Prostate gland (tissue), 2 donors: ENCODE data around the gene HAUS5. TPM values are rescaled to one million over a fixed set of nuclear protein-coding genes. Genes with fewer than 3 reads are reported as not detected.
"Not testable (repeated sequence)": the region's sequence is repeated elsewhere in the genome, so short reads cannot be mapped to it uniquely, and the experiment has no call there.

Experiments
- DNase-seq: peaks from one replicate; pipeline ENCODE4 v3.0.0-alpha.2; 2019; ENCODE audit warnings: low spot score
- H3K27ac ChIP-seq, 2 donors: fragments of 200-600 bp; sonication (generic); 2 replicates each; pipeline ENCODE4 v1.5.1; 2017 to 2019
- H3K27me3 ChIP-seq: fragments of 200-600 bp; sonication (generic); replicated peaks from 2 replicates; pipeline ENCODE4 v1.5.1; 2019; ENCODE audit not compliant: insufficient read depth
- H3K36me3 ChIP-seq, 2 donors: fragments of 200-600 bp; sonication (generic); 1 replicate in 1 of 2; 2 replicates in 1 of 2; pipeline versions ENCODE4 v1.5.1 to v1.8.1; 2017 to 2019
- H3K4me1 ChIP-seq: fragments of 200-600 bp; sonication (generic); replicated peaks from 2 replicates; pipeline ENCODE4 v1.5.1; 2019
- H3K4me3 ChIP-seq, 2 donors: fragments of 200-600 bp; sonication (generic); 2 replicates each; pipeline ENCODE4 v1.5.1; 2017 to 2019
- H3K9me3 ChIP-seq: fragments of 200-600 bp; sonication (generic); 2 replicates; pipeline ENCODE4 v1.5.1; 2017
- POLR2A ChIP-seq: fragments of 450-650 bp; IDR thresholded peaks from one replicate; pipeline ENCODE4 v1.6.1; 2016; ENCODE audit warnings: antibody characterized with exemption, mild to moderate bottlenecking
- POLR2AphosphoS5 ChIP-seq: sonication (generic); formaldehyde crosslinking; IDR thresholded peaks from one replicate; pipeline ENCODE4 v1.6.1; 2017; ENCODE audit warnings: antibody characterized with exemption
- WGBS: methylation state at CpG from one replicate; pipeline ENCODE4 v1.1.5; 2018; 5-methylcytosine and 5-hydroxymethylcytosine counted together
- intact Hi-C: fragments of 100-400 bp; cut with DNase I; formaldehyde crosslinking; loops from one replicate; pipeline ENCODE4 v1.14.2; 2022
- total RNA-seq, 2 donors: library from RNA; depleted of rRNA; stranded (reverse); fragments of >200 nt; gene quantifications; one replicate each; pipeline ENCODE4 v1.1.0, GENCODE V29; 2016
- TF ChIP-seq, protein P1 (sequence below), 4 experiments: fragments of 200-600 bp in 2 of 4; fragments of 450-650 bp in 2 of 4; sonication (generic) in 2 of 4; IDR thresholded peaks; 1 replicate in 3 of 4; 2 replicates in 1 of 4; pipeline ENCODE4 v1.5.1; 2016 to 2019; ENCODE audit warnings: antibody characterized with exemption in 4 of 4, mild to moderate bottlenecking in 2 of 4, moderate library complexity in 2 of 4

Gene HAUS5
- total RNA-seq, 2 donors from 2014 or later: 10.0 to 17.5 TPM

DNA sequence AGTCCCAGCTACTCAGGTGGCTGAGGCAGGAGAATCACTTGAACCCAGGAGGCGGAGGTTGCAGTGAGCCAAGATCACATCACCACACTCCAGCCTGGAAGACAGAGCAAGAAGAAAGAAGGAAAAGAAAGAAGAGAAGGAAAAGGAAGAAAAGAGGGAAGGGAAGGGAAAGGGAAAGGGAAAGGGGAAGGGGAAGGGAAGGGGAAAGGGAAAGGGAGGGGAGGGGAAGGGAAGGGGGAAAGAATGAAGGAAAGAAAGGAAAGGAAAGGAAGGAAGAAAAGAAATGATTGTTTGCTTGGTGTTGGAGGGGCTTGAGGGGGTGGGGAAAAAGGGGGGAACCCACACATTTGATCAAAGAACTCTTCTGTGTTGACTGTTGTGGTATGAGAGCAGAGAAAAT is 16.6 kb upstream of the HAUS5 start:
- no peak overlapping the region for H3K4me3 ChIP-seq
- no peak for DNase-seq
- no peaks in the 10 kb centered on the region for H3K36me3 ChIP-seq
- H3K27ac ChIP-seq: no peak overlapping the region
- no peaks in the 10 kb centered on the region for H3K27me3 ChIP-seq
- intact Hi-C loops: no loop called here
- TF ChIP-seq POLR2AphosphoS5 (no peak), POLR2A (no peak)
- TF ChIP-seq, protein P1, sequence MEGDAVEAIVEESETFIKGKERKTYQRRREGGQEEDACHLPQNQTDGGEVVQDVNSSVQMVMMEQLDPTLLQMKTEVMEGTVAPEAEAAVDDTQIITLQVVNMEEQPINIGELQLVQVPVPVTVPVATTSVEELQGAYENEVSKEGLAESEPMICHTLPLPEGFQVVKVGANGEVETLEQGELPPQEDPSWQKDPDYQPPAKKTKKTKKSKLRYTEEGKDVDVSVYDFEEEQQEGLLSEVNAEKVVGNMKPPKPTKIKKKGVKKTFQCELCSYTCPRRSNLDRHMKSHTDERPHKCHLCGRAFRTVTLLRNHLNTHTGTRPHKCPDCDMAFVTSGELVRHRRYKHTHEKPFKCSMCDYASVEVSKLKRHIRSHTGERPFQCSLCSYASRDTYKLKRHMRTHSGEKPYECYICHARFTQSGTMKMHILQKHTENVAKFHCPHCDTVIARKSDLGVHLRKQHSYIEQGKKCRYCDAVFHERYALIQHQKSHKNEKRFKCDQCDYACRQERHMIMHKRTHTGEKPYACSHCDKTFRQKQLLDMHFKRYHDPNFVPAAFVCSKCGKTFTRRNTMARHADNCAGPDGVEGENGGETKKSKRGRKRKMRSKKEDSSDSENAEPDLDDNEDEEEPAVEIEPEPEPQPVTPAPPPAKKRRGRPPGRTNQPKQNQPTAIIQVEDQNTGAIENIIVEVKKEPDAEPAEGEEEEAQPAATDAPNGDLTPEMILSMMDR (IDR thresholded peaks at IDR 0.05): no peak
- H3K9me3 ChIP-seq: no peaks in the 10 kb centered on the region
- 85% methylated on average over 1 of the region's 1 CpG for WGBS
- no peaks in the 10 kb centered on the region for H3K4me1 ChIP-seq

- intact Hi-C loops: no loop called here
- no peaks in the 10 kb centered on the region for H3K9me3 ChIP-seq
- no peak for TF ChIP-seq POLR2AphosphoS5
- TF ChIP-seq, protein P1 (IDR thresholded peaks at IDR 0.05): no peak
- TF ChIP-seq POLR2A: no peak
- H3K4me1 ChIP-seq: no peaks in the 10 kb centered on the region
- DNase-seq: no peak
- no peak overlapping the region for H3K27ac ChIP-seq
- H3K4me3 ChIP-seq: no peak overlapping the region
- no peaks in the 10 kb centered on the region for H3K36me3 ChIP-seq
- H3K27me3 ChIP-seq: no peaks in the 10 kb centered on the region
- 81% methylated on average over 4 of the region's 4 CpGs for WGBS
Observed at GRCh38 chr19:35596366-35596999, 16.1 kb upstream of the HAUS5 start.

GRCh38 chr19:35601971-35602370 is 10.6 kb upstream of the HAUS5 start:
- intact Hi-C loops: no loop called here
- TF ChIP-seq POLR2AphosphoS5 (no peak), POLR2A (no peak)
- TF ChIP-seq, protein P1 (IDR thresholded peaks at IDR 0.05): no peak
- WGBS: 89% methylated on average over 3 of the region's 3 CpGs
- no peak for DNase-seq
- H3K36me3 ChIP-seq: no peaks in the 10 kb centered on the region
- no peaks in the 10 kb centered on the region for H3K4me1 ChIP-seq
- H3K27me3 ChIP-seq: no peaks in the 10 kb centered on the region
- no peak overlapping the region for H3K27ac ChIP-seq
- H3K9me3 ChIP-seq: no peaks in the 10 kb centered on the region
- no peak overlapping the region for H3K4me3 ChIP-seq

DNA sequence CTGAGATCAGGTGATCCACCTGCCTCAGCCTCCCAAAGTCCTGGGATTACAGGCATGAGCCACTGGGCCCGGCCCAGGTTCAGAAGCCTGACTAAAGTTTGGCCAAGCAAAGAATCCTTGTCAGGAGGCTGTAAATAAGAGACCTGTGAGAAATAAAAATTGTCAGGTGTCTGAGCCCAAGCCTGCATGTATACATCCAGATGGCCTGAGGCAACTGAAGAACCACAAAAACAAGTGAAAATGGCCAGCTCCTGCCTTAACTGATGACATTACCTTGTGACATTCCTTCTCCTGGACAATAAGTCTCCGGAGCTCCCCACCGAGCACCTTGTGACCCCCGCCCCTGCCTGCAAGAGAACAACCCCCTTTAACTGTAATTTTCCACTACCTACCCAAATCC is 8.1 kb upstream of the HAUS5 start:
- H3K36me3 ChIP-seq, H3K27ac ChIP-seq, intact Hi-C loops, H3K9me3 ChIP-seq, H3K4me3 ChIP-seq, H3K27me3 ChIP-seq, DNase-seq, H3K4me1 ChIP-seq: not testable (repeated sequence)
- WGBS: 37% methylated on average over 4 of the region's 4 CpGs

- DNase-seq, H3K27me3 ChIP-seq, H3K9me3 ChIP-seq, H3K4me3 ChIP-seq, H3K4me1 ChIP-seq, H3K36me3 ChIP-seq, H3K27ac ChIP-seq, intact Hi-C loops: not testable (repeated sequence)
- WGBS: 85% methylated on average over 8 of the region's 8 CpGs
Observed at GRCh38 chr19:35607170-35607569, 5.4 kb upstream of the HAUS5 start.

DNA sequence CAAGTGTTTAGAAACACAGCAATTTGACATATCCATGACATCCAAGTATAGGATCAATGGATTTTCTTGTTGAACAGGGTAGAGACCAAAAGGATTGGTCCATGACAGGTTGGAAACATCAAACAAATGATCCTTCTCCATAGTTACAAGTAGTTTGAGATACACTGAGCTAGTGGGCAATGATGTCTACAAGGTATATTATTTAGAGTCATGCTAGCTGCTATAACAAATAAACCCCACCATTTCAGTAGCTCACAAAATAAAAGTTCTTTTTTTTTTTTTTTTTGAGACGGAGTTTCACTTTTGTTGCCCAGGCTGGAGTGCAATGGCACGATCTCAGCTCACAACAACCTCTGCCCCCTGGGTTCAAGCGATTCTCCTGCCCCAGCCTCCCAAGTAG is 4.9 kb upstream of the HAUS5 start:
- TF ChIP-seq POLR2A (no peak), POLR2AphosphoS5 (no peak)
- TF ChIP-seq, protein P1 (IDR thresholded peaks at IDR 0.05): no peak
- no peak overlapping the region for H3K27ac ChIP-seq
- intact Hi-C loops: no loop called here
- no peaks in the 10 kb centered on the region for H3K27me3 ChIP-seq
- 89% methylated on average over 3 of the region's 3 CpGs for WGBS
- no peaks in the 10 kb centered on the region for H3K9me3 ChIP-seq
- no peaks in the 10 kb centered on the region for H3K4me1 ChIP-seq
- no peak overlapping the region for H3K4me3 ChIP-seq
- no peak for DNase-seq
- H3K36me3 ChIP-seq: no peaks in the 10 kb centered on the region
